WTC11 (cell line): ENCODE data around the gene NFKBIE.

Experiments used
- CTCF ChIP-seq: fragments of 200-600 bp; IDR thresholded peaks from 2 replicates; pipeline ENCODE4 v1.8.0; 2022; ENCODE audit warnings: antibody characterized with exemption
- FOXP1 ChIP-seq: sonication (generic); formaldehyde crosslinking; IDR thresholded peaks from 2 replicates; pipeline ENCODE4 v1.8.0; 2022; ENCODE audit warnings: missing genetic modification reagents, mild to moderate bottlenecking, moderate library complexity, borderline replicate concordance
- GTF2I ChIP-seq: fragments of 250-450 bp; sonication (Bioruptor Pico); conservative IDR thresholded peaks from 2 replicates; pipeline ENCODE4 v1.4.0; 2021; ENCODE audit warnings: mild to moderate bottlenecking
- MAX ChIP-seq: sonication (generic); formaldehyde crosslinking; IDR thresholded peaks from 2 replicates; pipeline ENCODE4 v1.8.0; 2022; ENCODE audit warnings: mild to moderate bottlenecking, missing genetic modification reagents
- NFYB ChIP-seq: sonication (generic); formaldehyde crosslinking; conservative IDR thresholded peaks from 2 replicates; pipeline ENCODE4 v1.8.0; 2022; ENCODE audit warnings: low read depth, missing genetic modification reagents
- NR2C2 ChIP-seq: sonication (generic); formaldehyde crosslinking; IDR thresholded peaks from 2 replicates; pipeline ENCODE4 v1.8.0; 2022; ENCODE audit warnings: mild to moderate bottlenecking, missing genetic modification reagents
- RELA ChIP-seq: sonication (generic); formaldehyde crosslinking; IDR thresholded peaks from 2 replicates; pipeline ENCODE4 v1.8.1; 2022; ENCODE audit warnings: missing genetic modification reagents, mild to moderate bottlenecking, borderline replicate concordance
- SP1 ChIP-seq: sonication (generic); formaldehyde crosslinking; conservative IDR thresholded peaks from 2 replicates; pipeline ENCODE4 v1.8.1; 2022; ENCODE audit warnings: missing genetic modification reagents
- ZNF317 ChIP-seq: sonication (generic); formaldehyde crosslinking; IDR thresholded peaks from 2 replicates; pipeline ENCODE4 v1.8.1; 2023; ENCODE audit warnings: low read depth, mild to moderate bottlenecking, moderate library complexity, missing genetic modification reagents, borderline replicate concordance

- TF ChIP-seq MAX (CRISPR knock-in tag) (no peak), CTCF (no peak), SP1 (CRISPR knock-in tag) (no peak), NR2C2 (CRISPR knock-in tag) (no peak), RELA (CRISPR knock-in tag) (no peak), ZNF317 (CRISPR knock-in tag) (no peak), GTF2I (CRISPR knock-in tag) (no peak), NFYB (no peak), FOXP1 (no peak)
These were observed 14.6 kb downstream of the NFKBIE start for GRCh38 chr6:44250718-44251123.
